ENCODE measurements around the gene RNF135.

DNA sequence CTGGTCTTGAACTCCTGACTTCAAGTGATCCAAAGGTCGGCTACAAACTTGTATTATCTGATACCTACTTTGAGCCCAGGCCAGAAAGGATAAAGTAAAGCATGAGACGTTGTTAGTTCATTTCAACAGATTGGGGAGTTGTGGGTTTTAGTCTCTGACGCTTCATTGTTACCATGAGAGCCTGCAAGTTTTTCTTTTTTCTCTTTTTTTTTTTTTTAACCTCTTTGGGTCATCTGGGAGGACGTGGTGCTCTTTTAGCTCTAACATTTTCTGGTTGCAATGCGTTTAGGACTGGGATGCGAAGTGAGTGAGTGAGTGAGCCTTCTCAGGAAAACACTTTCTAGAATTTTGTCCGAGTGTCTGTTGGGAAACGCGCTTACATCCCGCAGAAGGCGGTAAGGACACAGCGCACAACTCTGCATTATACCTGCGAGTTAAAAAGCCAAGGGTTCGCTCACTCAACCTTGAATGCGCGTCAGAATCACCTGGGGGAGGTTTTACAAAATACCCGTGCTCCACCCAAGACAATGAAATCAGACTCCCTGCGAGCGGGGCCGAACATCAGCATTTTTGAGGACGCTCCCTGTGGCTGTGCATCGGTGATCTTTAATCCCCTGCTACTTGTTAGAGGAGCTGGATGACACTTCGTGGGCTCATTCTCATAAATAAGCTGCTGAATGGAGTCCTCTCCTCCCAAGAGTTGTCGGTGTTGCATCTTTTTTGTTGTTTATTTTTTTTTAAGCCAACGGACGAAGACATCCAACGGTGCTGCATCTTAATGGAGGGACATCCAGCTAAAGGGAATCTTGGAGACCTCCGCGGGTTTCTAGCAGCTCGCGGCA lies 629 bp upstream of the RNF135 start:
- TF ChIP-seq, protein P1, sequence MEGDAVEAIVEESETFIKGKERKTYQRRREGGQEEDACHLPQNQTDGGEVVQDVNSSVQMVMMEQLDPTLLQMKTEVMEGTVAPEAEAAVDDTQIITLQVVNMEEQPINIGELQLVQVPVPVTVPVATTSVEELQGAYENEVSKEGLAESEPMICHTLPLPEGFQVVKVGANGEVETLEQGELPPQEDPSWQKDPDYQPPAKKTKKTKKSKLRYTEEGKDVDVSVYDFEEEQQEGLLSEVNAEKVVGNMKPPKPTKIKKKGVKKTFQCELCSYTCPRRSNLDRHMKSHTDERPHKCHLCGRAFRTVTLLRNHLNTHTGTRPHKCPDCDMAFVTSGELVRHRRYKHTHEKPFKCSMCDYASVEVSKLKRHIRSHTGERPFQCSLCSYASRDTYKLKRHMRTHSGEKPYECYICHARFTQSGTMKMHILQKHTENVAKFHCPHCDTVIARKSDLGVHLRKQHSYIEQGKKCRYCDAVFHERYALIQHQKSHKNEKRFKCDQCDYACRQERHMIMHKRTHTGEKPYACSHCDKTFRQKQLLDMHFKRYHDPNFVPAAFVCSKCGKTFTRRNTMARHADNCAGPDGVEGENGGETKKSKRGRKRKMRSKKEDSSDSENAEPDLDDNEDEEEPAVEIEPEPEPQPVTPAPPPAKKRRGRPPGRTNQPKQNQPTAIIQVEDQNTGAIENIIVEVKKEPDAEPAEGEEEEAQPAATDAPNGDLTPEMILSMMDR (IDR thresholded peaks at IDR 0.05), result no peak
- TF ChIP-seq POLR2A (IDR thresholded peaks at IDR 0.05), result no peak

Data from Peyer's patch (tissue), 4 donors.